HG03280 (cell line): ENCODE measurements around the gene MTFMT.
"Not testable (repeated sequence)": the region's sequence is repeated elsewhere in the genome, so short reads cannot be mapped to it uniquely, and the experiment has no call there.

Experiments
- ATAC-seq: cut with Tn5 transposase; IDR thresholded peaks from one replicate; pipeline ENCODE4 v1.9.1; 2021; ENCODE audit warnings: mild to moderate bottlenecking, moderate library complexity; ENCODE audit not compliant: unreplicated experiment

Gene MTFMT

GRCh38 chr15:65040461-65040860 is 11.0 kb upstream of the MTFMT start:
- no peak for ATAC-seq

- no peak for ATAC-seq
These were observed 9.4 kb upstream of the MTFMT start for GRCh38 chr15:65038836-65039235.

DNA sequence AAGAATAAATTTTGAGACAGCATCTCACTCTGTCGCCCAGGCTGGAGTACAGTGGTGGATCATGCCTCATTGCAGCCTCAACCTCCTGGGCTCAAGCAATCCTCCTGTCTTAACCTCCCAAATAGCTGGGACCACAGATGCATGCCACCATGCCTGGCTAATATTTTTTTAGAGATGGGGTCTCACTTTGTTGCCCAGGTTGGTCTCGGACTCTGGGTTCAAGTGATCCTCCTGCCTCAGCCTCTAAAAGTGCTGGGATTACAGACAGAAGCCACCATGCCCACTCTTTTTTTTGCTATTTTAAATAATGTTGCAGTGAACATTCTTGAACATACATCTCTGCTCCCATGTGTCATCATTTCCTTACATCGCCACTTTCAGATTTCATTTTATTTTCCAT is 9.0 kb upstream of the MTFMT start:
- no peak for ATAC-seq

- no peak for ATAC-seq
These were observed 7.9 kb upstream of the MTFMT start for GRCh38 chr15:65037309-65037708.

- no peak for ATAC-seq
These were observed 5.3 kb upstream of the MTFMT start for GRCh38 chr15:65034719-65035118.

DNA sequence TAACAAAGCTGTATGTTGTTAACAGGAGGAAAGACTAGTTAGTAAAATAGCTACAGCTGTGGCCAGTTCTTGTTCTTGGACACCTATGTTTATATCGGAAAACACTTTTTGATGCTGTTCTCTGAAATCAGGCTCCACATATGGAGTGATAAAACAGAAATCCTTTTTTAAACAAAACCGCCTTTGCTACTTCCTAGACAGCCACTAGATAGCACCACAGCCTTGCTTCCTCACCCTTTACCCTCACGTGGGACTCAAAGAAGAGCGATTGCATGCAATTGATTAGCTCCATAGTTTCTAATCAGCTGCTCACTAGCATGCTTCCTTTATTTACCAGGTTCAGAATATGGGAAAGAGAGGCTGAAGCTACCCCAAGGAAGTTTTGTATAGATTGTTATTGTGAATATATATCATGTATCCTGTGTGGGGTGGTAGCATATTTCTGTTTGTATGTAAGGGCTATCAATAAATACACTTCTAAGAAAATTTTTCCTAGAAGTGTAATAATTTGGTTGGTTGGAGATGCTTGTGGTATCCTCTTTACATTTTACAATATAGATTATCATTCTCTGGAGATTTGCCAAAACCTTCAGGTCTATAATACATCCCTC is 4.3 kb upstream of the MTFMT start:
- no peak for ATAC-seq

- peak; percentile 37 for ATAC-seq
These were observed 3.5 kb upstream of the MTFMT start for GRCh38 chr15:65032801-65033537.

- ATAC-seq: no peak
These were observed 333 bp upstream of the MTFMT start for GRCh38 chr15:65029736-65030208.

GRCh38 chr15:65028338-65028737 is 1.1 kb downstream of the MTFMT start:
- no peak for ATAC-seq

GRCh38 chr15:65027593-65027992 is 1.8 kb downstream of the MTFMT start:
- ATAC-seq: no peak

DNA sequence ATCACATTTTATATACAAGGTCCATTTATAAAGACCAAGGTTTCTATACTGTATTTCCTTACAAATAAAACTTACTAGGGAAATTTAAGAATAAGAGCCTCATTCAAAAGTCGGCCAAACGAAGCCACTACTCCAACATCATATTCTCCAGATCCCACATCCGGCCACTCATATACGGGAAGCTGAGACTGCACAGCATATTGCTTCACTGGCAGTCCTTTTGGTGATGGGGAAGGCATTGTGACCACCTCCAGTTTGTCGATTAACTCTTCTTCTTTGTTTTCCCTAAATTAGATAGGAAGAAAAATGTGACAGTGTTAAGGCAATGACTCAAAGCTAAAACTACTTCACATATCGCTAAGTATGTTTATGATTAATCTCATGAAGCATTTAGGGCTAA is 2.7 kb downstream of the MTFMT start:
- no peak for ATAC-seq

DNA sequence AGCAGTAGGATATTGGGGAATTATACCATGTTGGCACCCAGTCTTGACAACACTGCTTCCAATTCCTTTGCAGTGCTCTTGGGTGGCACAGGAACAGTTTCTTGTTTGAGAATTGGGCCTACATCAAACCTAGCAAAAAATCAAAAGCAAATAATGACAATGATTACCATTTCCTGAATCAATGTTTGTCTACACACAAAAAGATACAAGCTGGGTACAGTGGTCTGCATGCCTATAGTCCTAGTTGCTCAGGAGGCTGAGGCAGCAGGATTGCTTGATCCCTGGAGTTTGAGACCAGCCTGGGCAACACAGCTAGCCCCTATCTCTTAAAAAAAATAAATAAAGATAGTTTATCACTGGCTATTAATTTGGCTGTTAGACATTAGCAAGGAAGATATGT is 8.0 kb downstream of the MTFMT start:
- ATAC-seq: no peak

DNA sequence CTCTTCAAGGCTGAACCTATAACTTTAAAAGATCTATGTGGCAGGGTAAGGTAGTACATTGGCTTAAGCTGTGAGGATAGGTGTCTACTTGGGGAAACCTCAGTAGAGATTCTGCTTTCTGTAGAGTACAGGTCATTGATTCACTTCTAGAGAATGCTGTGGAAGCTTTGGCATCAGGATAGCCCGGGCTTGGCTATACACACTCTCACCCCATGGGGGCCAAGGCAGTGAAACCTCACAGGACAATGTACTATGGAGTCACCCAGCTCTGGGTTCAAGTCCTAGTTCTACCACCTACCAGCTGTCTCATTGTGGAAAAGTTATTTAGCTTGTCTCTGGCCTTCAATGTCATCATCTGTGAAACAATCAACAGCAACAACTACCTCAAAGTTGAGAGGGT is 9.0 kb downstream of the MTFMT start:
- ATAC-seq: no peak

DNA sequence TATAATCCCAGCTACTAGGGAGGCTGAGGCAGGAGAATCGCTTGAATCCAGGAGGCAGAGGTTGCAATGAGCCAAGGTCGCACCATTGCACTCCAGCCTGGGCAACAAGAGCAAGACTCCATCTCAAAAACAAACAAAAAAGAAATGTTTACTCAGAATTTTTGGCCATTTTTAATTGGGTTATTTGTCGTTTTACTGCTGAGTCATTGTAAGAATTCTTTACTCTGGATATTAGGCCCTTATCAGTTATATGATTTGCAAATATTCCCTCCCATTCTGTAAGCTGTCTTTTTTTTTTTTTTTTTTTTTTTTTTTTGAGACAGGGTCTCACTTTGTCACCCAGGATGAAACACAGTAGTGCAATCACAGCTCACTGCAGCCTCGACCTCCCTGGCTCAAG is 18.2 kb downstream of the MTFMT start:
- ATAC-seq: not testable (repeated sequence)

GRCh38 chr15:65008983-65009382 is 20.5 kb downstream of the MTFMT start:
- no peak for ATAC-seq

GRCh38 chr15:65006876-65007275 is 22.6 kb downstream of the MTFMT start:
- ATAC-seq: no peak

DNA sequence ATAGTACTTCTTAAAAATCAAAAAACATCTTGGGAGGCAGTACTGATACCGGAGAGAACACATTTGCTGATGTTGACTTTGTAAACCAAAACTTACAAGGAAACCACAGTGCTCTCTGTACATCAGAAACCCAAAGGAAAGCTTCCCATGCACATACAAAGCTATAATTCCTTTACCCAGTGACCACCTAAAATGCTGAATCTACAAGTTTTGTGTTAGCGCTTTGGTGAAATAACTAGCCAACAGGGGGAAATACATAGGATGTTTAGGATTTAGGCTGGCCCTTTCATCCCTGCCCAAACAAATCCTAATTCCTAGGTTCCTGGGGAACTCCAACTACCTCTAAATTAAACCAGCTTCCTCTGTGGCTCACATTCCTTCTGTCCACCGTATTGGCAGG is 24.4 kb downstream of the MTFMT start:
- no peak for ATAC-seq

GRCh38 chr15:64997745-64998375 is 31.6 kb downstream of the MTFMT start:
- no peak for ATAC-seq

- ATAC-seq: no peak
These were observed 32.4 kb downstream of the MTFMT start for GRCh38 chr15:64997066-64997465.

- no peak for ATAC-seq
These were observed 36.1 kb downstream of the MTFMT start for GRCh38 chr15:64993290-64993689.

- no peak for ATAC-seq
These were observed 37.8 kb downstream of the MTFMT start for GRCh38 chr15:64991536-64992135.

- no peak for ATAC-seq
These were observed 39.3 kb downstream of the MTFMT start for GRCh38 chr15:64990168-64990470.
